Colonic mucosa (tissue), 4 donors: ENCODE data around the gene CCDC170. TPM values are rescaled to one million over a fixed set of nuclear protein-coding genes. Genes with fewer than 3 reads are reported as not detected.

ENCODE experiments used
- DNase-seq: peaks from one replicate; pipeline ENCODE4 v3.0.0-alpha.2; 2020
- H3K27ac ChIP-seq: fragments of 200-600 bp; one replicate; pipeline ENCODE4 v1.8.0; 2021
- H3K27me3 ChIP-seq: fragments of 200-600 bp; one replicate; pipeline ENCODE4 v1.8.0; 2021
- H3K36me3 ChIP-seq: fragments of 200-600 bp; one replicate; pipeline ENCODE4 v1.8.0; 2021
- H3K4me1 ChIP-seq: fragments of 200-600 bp; one replicate; pipeline ENCODE4 v1.8.0; 2021; ENCODE audit warnings: mild to moderate bottlenecking
- H3K4me3 ChIP-seq: fragments of 200-600 bp; one replicate; pipeline ENCODE4 v1.8.0; 2021
- H3K9ac ChIP-seq, 2 donors: one replicate each; pipeline ENCODE4 v1.7.0; 2013; ENCODE audit warnings: control low read depth in 2 of 2, low read depth in 2 of 2, low read length in 2 of 2
- H3K9me3 ChIP-seq: fragments of 200-600 bp; one replicate; pipeline ENCODE4 v1.8.0; 2021
- intact Hi-C: fragments of 100-400 bp; cut with DNase I; formaldehyde crosslinking; loops from one replicate; pipeline ENCODE4 v1.14.1; 2022
- total RNA-seq, 2 donors: library from RNA; stranded (reverse); fragmentation: NEBNext Ultra II Directional in 1 of 2; extraction: Animal tissue kit (Norgen Biotek cat#: 25700) in 1 of 2; gene quantifications; one replicate each; pipeline ENCODE4 v1.2.1, GENCODE V29; 2021
- TF ChIP-seq, protein P1 (sequence below): fragments of 200-600 bp; IDR thresholded peaks from one replicate; pipeline ENCODE4 v1.8.0; 2022; ENCODE audit warnings: antibody characterized with exemption, mild to moderate bottlenecking
- donor health status: healthy.
- donor health status: DM: no; HTN: no; CAD: no.
- donor health status: DM: no; HTN: no; CAD: no.

CCDC170 gene
- total RNA-seq, 2 donors from 2014 or later: 0.77 to 0.86 TPM

DNA sequence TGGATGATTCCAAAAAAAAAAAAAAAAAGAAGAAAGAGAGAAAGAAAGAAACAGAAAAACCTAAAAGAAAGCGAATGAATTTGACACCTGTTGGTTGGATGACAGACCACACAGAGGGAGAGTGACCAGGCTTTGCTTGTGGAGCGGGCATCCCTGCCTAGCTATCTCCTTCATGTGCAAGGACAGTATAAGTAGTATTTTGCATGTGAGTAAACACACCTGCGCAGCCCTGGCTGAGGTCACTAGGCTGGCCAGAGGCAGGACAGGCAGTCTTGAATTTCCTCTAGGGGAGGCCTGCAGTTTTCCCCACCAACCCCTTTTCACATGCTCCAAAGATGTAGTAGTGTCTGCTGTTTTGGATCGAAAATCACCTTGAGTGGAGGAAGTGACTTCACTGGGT is 126.4 kb downstream of the CCDC170 start:
- no peak overlapping the region for H3K9ac ChIP-seq
- TF ChIP-seq, protein P1, sequence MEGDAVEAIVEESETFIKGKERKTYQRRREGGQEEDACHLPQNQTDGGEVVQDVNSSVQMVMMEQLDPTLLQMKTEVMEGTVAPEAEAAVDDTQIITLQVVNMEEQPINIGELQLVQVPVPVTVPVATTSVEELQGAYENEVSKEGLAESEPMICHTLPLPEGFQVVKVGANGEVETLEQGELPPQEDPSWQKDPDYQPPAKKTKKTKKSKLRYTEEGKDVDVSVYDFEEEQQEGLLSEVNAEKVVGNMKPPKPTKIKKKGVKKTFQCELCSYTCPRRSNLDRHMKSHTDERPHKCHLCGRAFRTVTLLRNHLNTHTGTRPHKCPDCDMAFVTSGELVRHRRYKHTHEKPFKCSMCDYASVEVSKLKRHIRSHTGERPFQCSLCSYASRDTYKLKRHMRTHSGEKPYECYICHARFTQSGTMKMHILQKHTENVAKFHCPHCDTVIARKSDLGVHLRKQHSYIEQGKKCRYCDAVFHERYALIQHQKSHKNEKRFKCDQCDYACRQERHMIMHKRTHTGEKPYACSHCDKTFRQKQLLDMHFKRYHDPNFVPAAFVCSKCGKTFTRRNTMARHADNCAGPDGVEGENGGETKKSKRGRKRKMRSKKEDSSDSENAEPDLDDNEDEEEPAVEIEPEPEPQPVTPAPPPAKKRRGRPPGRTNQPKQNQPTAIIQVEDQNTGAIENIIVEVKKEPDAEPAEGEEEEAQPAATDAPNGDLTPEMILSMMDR: no peak
- no peak overlapping the region for H3K4me3 ChIP-seq
- H3K9me3 ChIP-seq: no peaks in the 10 kb centered on the region
- DNase-seq: no peak
- H3K27ac ChIP-seq: no peak overlapping the region
- H3K4me1 ChIP-seq: no peaks in the 10 kb centered on the region
- H3K27me3 ChIP-seq: no peaks in the 10 kb centered on the region
- H3K36me3 ChIP-seq: no peaks in the 10 kb centered on the region
- intact Hi-C loops: no loop called here

DNA sequence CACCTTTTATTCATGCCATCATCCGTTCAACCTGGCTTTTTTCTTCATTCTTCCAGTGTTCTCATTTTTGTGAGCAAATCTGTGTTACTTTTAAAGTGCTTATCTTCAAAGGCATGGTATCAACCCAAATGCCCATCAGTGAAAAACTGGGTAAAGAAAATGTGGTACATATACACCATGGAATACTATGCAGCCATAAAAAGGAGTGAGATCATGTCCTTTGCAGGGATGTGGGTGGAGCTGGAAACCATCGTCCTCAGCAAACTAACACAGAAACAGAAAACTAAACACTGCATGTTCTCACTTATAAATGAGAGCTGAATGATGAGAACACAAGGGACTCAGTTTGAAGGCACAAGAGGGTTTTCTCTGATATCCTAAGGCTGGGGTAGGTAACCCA is 130.3 kb downstream of the CCDC170 start:
- Histone ChIP-seq H3K9ac (no peak overlapping the region), H3K4me3 (no peak overlapping the region), H3K4me1 (no peaks in the 10 kb centered on the region), H3K27me3 (no peaks in the 10 kb centered on the region), H3K9me3 (no peaks in the 10 kb centered on the region), H3K27ac (no peak overlapping the region), H3K36me3 (no peaks in the 10 kb centered on the region)
- DNase-seq: no peak
- intact Hi-C loops: no loop called here
- TF ChIP-seq, protein P1: no peak

DNA sequence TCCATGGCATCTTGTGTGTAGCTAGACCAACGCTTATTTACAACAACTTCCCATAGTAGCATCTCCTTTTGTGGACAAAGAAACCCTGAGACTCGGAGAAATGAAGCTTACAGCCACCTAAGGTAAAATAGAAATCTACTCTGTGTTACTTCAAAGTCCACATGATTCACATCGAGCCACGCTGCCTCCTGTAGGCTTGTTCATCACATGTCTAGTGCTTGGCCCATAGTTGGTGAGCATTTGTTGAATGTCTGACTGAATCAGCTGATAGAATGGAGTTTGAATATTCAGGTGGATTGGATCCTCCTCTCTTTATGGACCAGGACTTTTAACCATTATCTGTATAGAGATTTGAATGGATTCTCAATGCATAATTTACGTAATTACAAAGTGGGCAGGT is 130.7 kb downstream of the CCDC170 start:
- Histone ChIP-seq H3K9me3 (no peaks in the 10 kb centered on the region), H3K27ac (no peak overlapping the region), H3K9ac (no peak overlapping the region), H3K36me3 (no peaks in the 10 kb centered on the region), H3K4me1 (no peaks in the 10 kb centered on the region), H3K4me3 (no peak overlapping the region), H3K27me3 (no peaks in the 10 kb centered on the region)
- intact Hi-C loops: no loop called here
- TF ChIP-seq, protein P1: no peak
- no peak for DNase-seq

DNA sequence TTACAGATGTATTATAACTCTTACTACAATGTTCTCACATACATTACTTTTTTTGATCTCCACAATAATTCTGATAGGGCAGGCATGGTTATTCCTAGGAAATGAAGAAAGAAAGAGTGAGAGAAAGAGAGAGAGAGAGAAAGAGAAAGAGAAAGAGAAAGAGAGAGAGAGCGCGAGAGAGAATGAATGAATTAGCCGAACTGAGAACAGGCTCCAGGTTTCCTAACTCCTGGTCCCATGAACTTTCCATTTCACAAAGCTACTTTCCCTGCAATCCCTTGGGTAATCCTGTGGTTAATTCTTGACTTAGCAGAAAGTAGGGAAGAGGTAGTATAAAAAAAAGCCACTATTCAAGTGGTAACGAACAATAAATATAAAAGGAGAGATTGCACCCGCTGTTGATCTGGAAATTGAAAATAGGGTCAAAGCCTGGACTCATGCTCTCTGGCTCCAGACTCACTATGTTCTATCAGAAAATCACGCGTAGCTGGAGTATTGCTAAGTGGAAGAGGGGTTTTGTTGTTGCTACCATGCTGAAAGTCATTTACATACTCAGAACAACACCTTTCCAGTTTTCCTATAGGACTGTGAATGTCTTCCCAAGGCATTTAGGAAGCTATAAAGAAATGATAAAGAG is 131.2 kb downstream of the CCDC170 start:
- H3K27me3 ChIP-seq: no peaks in the 10 kb centered on the region
- TF ChIP-seq, protein P1: no peak

DNA sequence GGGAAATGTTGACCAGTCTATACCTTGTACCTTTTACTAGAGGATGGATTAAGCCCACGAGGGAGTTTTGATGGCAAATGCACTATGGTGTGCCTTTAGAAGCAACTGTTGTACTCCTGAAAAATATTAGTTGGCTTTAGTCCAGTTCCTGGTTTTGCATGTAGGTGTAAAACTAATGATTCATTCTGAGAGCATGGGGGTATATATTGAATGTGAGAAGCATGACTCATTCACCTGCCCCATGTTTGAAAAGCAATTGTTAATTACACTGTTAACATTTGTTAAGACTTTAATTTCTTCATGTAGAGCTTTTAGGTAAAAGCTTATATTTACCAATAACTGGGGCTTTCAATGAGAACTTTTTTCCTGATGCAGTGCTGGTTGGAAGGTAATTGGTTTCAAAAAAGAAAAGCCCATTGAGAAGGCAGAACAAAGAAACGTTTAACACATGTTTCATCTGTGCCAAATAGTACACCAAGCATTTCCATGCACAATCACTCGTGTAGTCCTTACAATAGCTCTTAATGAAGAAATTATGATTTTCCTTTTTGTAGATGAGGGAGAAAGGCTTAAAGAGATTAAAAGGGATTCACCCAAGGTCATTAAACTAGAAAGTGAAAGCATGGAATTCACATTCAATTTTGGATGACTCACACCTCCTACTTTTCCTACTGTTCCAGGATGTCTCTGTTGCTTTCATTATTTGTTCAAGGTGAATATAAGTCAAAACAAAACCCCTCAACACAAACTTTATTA is 134.1 kb downstream of the CCDC170 start:
- H3K36me3 ChIP-seq: no peaks in the 10 kb centered on the region
- no peaks in the 10 kb centered on the region for H3K27me3 ChIP-seq
- TF ChIP-seq, protein P1: no peak
- H3K27ac ChIP-seq: no peak overlapping the region
- H3K4me1 ChIP-seq: no peaks in the 10 kb centered on the region
- H3K9me3 ChIP-seq: no peaks in the 10 kb centered on the region
- intact Hi-C loops: no loop called here
- no peak overlapping the region for H3K4me3 ChIP-seq
- H3K9ac ChIP-seq: no peak overlapping the region
- no peak for DNase-seq

More for the DNA sequence above, 131.2 kb downstream of the CCDC170 start:
- H3K9me3 ChIP-seq: no peaks in the 10 kb centered on the region
- no peak overlapping the region for H3K4me3 ChIP-seq
- H3K4me1 ChIP-seq: no peaks in the 10 kb centered on the region
- no peak overlapping the region for H3K27ac ChIP-seq
- H3K9ac ChIP-seq: no peak overlapping the region
- DNase-seq: no peak
- no peaks in the 10 kb centered on the region for H3K36me3 ChIP-seq
- intact Hi-C loops: no loop called here
